ENCODE data around the gene SAMD10. TPM values are rescaled to one million over a fixed set of nuclear protein-coding genes. Genes with fewer than 3 reads are reported as not detected.

The SAMD10 gene
- total RNA-seq, 1 donor from 2014 or later, result 6.0 TPM

GRCh38 chr20:63946986-63947637, 32.3 kb downstream of the SAMD10 start:
- intact Hi-C loops (cut with DNase I), result no loop called here
- peak; percentile 2 for ATAC-seq (ENCODE audit: poor library complexity)
- peak; percentile 72 for DNase-seq

GRCh38 chr20:63945921-63946920, 33.2 kb downstream of the SAMD10 start:
- no peak for DNase-seq
- ATAC-seq (ENCODE audit: poor library complexity), result no peak
- intact Hi-C loops (cut with DNase I), result no loop called here

DNA sequence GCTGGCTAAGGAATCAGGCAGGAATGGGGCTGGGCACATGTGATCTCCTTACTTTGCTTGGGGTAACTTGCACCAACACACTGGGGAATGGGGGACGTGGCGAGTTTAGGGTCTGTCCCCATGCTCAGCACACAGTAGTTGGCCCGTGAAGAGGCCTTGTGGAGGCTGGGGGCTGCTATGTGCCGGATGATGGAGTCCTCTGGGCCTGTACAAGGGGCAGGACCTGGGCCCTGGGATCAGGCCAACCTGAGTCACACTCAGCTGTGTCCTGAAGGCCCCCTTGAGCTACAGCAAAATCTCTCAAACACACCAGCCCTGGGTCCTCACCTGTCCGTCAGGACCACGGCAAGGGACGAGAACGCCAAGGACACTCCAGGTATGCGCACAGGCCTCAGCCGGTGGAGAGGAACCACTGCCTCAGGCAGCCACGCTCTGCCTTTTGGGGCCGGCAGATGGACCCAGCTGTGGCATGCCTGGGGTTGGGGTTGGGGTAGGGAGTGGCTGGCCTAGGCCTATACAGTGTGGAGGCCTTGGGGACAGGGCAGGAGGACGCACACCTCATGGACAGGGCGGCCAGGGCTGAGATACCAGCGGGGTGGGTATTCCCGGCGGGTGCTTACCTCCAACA, 34.3 kb downstream of the SAMD10 start:
- no peak for DNase-seq
- intact Hi-C loops (cut with DNase I), result no loop called here
- no peak for ATAC-seq (ENCODE audit: poor library complexity)

DNA sequence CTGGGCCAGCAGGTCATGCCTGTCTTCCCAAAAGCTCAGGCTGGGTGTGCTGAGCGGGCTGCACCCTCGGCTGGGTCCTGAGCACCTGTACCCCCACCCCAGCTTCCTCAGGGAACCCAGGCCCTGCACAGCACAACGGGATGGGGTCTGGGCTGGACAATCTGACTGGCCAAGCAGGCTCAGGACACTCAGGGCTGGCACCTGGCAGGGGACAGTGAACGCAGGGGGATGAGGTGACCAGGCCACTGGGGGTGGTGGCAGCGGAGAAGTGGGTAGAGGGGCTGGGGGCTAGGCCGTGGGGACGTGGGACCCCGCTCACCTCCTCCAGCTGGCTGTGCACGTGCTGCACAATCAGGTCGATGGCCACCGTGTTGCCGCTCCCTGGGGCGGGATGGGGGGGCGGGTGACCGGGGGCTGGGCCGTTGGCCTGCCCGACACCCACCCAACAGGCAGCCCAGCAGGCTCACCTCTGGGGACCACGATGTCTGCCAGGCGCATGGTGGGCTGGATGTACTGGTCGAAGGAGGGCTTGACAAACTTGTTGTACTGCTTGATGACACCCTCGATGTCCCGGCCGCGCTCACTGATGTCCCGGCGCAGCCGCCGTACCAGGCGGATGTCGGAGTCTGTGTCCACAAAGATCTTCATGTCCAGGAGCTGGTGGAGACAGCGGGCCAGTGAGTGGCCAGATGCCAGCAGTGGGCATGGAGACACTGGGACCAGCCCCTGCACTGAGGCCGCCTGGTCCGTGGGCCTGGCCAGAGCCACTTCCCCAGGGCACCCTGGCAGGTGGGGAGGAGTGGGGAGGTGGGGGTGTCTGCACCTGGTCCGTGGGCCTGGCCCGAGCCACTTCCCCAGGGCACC, 35.1 kb downstream of the SAMD10 start:
- DNase-seq (no peak), ATAC-seq (ENCODE audit: poor library complexity) (no peak)
- intact Hi-C loops (cut with DNase I), result no loop called here

- ATAC-seq (ENCODE audit: poor library complexity), result no peak
- DNase-seq, result no peak
- intact Hi-C loops (cut with DNase I), result no loop called here
Measured at GRCh38 chr20:63943808-63944077, 35.7 kb downstream of the SAMD10 start.

DNA sequence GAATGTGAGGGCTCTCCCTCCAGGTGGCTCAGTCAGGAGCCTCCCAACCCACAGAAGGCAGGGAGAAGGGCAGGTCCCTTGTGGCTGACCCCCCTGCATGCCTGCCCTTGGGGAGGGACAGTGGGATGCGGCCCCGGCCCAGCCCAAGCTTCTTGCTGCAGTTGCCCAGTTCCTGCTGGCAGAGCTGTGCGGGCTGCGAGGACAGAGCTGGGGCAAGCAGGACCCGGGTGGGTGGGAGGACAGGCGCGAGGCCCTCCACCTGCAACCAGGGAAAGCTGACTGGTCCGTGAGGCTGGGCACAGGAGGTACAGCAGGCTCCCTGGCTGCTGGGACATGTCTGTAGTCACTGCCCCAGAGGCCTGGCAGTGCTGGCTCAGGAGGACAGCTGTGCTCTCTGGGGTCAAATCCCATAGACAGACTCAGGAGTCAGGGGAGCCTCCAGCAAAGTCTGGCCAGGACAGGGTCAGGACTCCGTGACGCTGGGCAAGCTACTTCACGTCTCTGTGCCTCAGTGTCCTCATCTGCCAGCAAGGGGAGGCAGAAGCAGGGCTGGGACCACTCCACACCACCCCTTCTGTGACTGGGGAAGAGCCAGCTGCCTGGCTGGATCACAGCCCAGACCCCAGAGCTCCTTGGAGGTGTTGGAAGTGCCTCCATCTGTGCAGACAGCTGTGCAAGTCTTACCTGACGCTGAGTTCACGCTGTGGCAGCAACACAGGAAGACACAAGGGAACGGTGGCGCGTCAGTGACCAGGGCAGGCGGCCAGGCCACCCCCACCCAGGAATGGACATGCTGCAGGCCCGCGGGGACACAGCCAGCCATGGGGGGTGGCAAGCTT, 36.3 kb downstream of the SAMD10 start:
- intact Hi-C loops (cut with DNase I), result no loop called here
- DNase-seq (no peak), ATAC-seq (ENCODE audit: poor library complexity) (no peak)

DNA sequence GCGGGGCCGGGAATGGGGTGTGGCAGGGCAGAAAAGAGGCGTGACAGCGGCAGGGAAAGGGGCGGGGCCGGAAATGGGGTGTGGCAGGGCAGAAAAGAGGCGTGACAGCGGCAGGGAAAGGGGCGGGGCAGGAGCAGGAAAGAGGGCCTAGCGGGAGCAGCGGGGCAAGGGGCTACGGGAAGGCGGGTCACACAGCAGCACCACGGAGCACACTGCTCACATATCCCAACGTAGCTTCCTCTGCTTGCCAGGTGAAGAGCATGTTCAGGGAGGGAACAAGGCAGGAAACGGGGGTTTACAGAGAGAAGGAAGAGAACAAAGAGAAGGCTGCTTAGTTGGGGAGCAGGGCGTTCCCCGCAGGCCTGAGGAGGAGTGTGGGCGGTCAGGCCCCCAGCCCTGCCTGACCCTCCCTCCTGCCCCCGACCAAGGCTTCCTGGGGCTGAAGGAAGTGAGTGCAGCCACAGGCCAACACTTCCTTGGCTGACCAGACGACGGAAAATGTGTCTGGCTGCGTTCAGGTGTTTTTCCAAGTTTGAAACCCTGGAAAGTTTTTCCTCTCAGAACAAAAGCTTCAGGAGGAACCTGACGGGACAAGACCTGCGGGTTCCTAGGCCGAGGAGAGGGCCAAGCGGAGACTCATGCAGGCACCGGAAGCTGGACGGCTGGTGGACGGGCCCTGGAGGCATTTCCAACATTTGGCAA, 37.0 kb downstream of the SAMD10 start:
- intact Hi-C loops (cut with DNase I), result no loop called here
- ATAC-seq (ENCODE audit: poor library complexity) (no peak), DNase-seq (peak; percentile 67)

GRCh38 chr20:63941282-63942081, 38.0 kb downstream of the SAMD10 start:
- DNase-seq, result peak; percentile 82
- intact Hi-C loops (cut with DNase I), result no loop called here
- peak; percentile 5 for ATAC-seq (ENCODE audit: poor library complexity)

DNA sequence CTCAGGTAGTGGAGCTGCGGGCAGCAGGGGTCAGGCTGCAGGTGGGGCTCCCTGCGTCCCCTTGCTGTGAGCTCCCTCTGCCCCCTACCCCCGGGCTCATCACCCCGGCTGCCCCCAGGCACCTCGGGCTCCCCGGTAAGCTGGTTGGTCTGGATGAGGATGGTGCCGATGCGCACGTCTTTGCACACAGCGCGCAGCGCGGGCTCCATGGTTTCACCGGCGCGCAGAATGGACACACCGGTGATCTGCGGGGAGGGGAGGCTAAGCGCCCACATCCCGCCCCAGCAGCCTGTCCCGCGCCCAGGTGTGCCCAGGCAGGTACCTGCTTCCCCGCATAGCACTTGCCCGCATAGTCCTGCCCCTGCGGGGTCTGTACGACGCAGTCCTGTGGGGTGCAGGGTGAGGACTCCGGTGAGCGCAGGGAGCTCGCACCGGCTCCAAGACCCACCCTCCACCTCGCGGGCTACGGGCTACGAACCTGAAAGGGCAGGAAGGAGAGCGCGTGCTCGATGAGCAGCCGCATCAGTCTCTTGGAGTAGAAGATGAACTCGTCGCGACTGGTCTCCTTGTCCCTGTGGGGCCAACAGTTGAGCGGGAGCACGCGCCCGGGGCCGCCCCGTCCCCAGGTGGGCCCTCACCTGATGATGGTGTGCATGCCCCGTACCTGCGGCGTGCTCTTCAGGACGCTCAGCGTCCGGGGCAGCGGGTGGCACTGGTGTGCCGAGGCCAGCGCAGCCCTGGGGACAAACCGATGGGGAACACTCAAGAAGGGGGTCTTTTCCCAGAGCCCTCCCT, 38.8 kb downstream of the SAMD10 start:
- no peak for DNase-seq
- intact Hi-C loops (cut with DNase I), result no loop called here
- no peak for ATAC-seq (ENCODE audit: poor library complexity)

DNA sequence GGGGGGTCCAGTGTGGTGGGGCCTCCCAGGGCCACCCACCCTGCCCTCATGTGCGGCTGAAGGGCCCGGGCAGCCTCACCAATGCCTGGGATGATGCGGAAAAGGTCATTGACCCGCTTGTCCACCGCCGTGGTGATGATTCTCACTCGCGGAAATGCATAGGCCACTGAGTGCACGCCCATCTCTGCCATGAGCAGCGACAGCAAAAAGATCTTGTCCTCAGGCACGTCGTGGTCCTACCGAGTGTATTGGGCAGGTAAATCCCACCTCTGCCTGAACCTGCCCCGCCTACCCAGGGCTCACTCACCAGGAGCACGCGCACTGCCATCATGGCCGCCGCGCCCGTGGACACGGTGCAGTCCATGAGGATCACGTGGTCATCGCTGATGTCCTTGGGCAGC, 39.4 kb downstream of the SAMD10 start:
- ATAC-seq (ENCODE audit: poor library complexity) (no peak), DNase-seq (no peak)
- intact Hi-C loops (cut with DNase I), result no loop called here

DNA sequence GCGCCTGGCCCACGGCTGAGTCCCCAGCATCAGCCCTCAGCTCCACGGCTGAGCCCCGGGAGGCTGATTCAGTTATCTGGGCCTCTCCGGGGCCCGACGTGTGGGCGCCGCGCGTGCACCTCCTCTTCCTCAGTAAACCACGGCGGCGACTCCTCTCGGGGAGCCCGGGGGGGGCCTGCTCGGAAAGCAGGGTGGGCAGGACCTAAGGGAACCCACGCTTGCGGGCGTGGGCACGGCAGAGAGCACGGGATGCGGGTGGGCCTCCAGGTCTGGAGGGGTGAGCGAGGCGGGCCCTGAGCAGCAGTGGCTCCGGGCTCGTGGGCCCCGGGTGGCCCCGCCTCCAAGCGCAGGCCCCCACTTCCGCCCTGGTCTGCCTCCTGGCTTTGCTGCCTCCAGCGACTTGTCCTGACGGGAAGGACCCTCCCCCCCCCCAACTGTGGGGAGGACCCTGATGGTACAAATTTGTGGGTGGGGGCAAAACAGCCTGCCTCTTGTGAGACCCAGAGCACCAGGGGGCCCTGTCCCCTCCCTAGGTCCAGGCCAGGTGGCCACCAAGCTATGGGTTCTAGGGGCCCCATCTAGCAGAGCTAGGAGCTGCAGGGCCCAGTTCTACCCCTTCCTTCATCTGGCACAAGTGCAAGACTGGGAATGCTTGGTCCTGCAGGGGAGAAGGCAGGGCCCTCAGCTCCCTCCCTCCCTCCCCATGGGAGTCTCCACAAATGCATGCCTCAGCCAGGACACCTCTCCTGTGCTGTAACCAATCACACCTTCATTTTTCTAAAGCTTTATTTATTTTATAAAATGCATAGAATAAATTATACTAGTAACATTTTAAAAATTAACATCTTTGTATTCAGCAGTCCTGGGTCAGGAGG, 40.1 kb downstream of the SAMD10 start:
- DNase-seq, result no peak
- ATAC-seq (ENCODE audit: poor library complexity), result no peak
- intact Hi-C loops (cut with DNase I), result no loop called here

GRCh38 chr20:63937596-63937995, 41.8 kb downstream of the SAMD10 start:
- intact Hi-C loops (cut with DNase I), result no loop called here
- DNase-seq (peak; percentile 27), ATAC-seq (ENCODE audit: poor library complexity) (no peak)

- intact Hi-C loops (cut with DNase I), result no loop called here
- DNase-seq (peak; percentile 24), ATAC-seq (ENCODE audit: poor library complexity) (no peak)
Measured at GRCh38 chr20:63935447-63935846, 44.0 kb downstream of the SAMD10 start.

GRCh38 chr20:63934271-63935068, 45.0 kb downstream of the SAMD10 start:
- no peak for ATAC-seq (ENCODE audit: poor library complexity)

More at GRCh38 chr20:63934271-63935068, 45.0 kb downstream of the SAMD10 start:
- DNase-seq, result peak; percentile 39
- intact Hi-C loops (cut with DNase I), result no loop called here
